ENCODE measurements around the gene ITGB4. TPM values are rescaled to one million over a fixed set of nuclear protein-coding genes. Genes with fewer than 3 reads are reported as not detected.

The ITGB4 gene
- total and polyA plus RNA-seq, 2 of the 13 experiments (the other 11 are each of a cell fraction or from before 2014, with no cell fraction given), result 6.9 to 14.5 TPM

DNA sequence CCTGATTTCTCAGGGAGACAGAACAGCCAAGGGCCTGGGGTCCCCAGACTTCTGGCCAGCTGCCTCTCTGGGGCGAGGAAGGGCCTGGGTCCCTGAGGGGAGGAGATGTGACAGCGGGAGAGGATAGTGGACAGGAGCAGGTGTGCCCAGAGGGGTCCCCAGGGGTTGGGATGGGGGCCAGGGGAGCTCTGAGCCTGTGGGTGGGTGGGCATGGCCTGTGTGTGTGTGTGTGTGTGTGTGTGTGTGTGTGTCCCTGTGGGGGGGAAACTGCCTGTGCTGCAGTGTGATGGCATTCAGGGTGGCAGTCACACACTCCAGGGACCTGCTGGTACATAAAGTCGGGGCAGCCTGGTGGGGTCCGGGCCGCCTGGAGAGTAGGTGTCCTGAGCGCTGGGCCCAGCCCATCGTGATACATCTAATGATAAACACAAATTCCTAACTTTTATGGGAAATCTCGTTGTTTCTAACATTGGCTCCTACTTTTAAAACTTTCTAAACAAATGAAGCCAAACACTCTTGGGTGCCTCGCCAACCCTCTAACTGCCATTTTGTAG is 1.4 kb downstream of the ITGB4 start:
- 81% methylated on average over 9 of the region's 9 CpGs for WGBS (ENCODE audit: low lambda C conversion rate)
- intact Hi-C loops (cut with micrococcal nuclease; ENCODE audit: unreplicated experiment) (no loop called here), in situ Hi-C loops (cut with HindIII; ENCODE audit: extremely low pct_ligation_motif_present, low pct_unique_long_range_greater_than_20kb) (no loop called here)
- Histone ChIP-seq H3K27me3 (ENCODE audit: control insufficient read depth in 1 of 2, insufficient read depth in 2 of 2, low read length in 2 of 2) (peaks cover 8 to 41% of the 10 kb centered on the region in 2 experiments; a peak in 3 of 5 replicates), H3K79me2 (ENCODE audit: insufficient read depth, low read length) (no peaks in the 10 kb centered on the region), H3K9me3 (ENCODE audit: low read length) (no peaks in the 10 kb centered on the region), H4K20me1 (ENCODE audit: insufficient read depth, low read length) (no peaks in the 10 kb centered on the region), H3K4me3 (replicated peaks in 1 of 3; ENCODE audit: insufficient read depth in 1 of 3, low read depth in 2 of 3, low read length in 3 of 3) (no peak overlapping the region), H3K4me1 (ENCODE audit: insufficient read depth, low read length) (peaks cover 32% of the 10 kb centered on the region), H2AFZ (ENCODE audit: low read length) (no peak overlapping the region), H3K4me2 (ENCODE audit: low read depth, low read length) (no peak overlapping the region; the same call in 1 of the 2 replicates), H3K27ac (ENCODE audit: extremely low read length, insufficient read depth, low read length) (no peak overlapping the region), H3K36me3 (replicated peaks in 1 of 2; ENCODE audit: control insufficient read depth in 1 of 2, insufficient read depth in 2 of 2, low read length in 2 of 2) (no peaks in the 10 kb centered on the region), H3K9ac (ENCODE audit: insufficient read depth, low read depth, low read length) (no peak overlapping the region)
- POLR2A ChIA-PET, result interaction anchor here (0.9 kb wide), 1 partner anchor 15 kb away, joined by 3 read pairs; no protein-coding TSS in a partner anchor
- no peak for DNase-seq (ENCODE audit: low spot score)
- no peak for FAIRE-seq
- BruUV-seq (replicated peaks), result no TSS peak
- CTCF ChIA-PET (ENCODE audit: low intra/inter-chr PET ratio, low total read pairs), result no interaction called here
- TF ChIP-seq ARID2 (CRISPR knock-in tag; IDR thresholded peaks at IDR 0.05; ENCODE audit: borderline replicate concordance), result no peak
- TF ChIP-seq ZNF274 (CRISPR knock-in tag; IDR thresholded peaks at IDR 0.05), result 0 out of 2 replicates have a peak, but pooled peaks have one; percentile 1
- ATAC-seq, result no peak

GRCh38 chr17:75723171-75723930 is 2.1 kb downstream of the ITGB4 start:
- peaks cover 8 to 36% of the 10 kb centered on the region in 2 experiments; a peak in 3 of 5 replicates for H3K27me3 ChIP-seq (ENCODE audit: control insufficient read depth in 1 of 2, insufficient read depth in 2 of 2, low read length in 2 of 2)
- H3K9me3 ChIP-seq (ENCODE audit: low read length), result no peaks in the 10 kb centered on the region
- DNase-seq (ENCODE audit: low spot score), result no peak
- H3K4me1 ChIP-seq (ENCODE audit: insufficient read depth, low read length), result peaks cover 32% of the 10 kb centered on the region
- no peak overlapping the region for H3K9ac ChIP-seq (ENCODE audit: insufficient read depth, low read depth, low read length)
- H3K36me3 ChIP-seq (replicated peaks in 1 of 2; ENCODE audit: control insufficient read depth in 1 of 2, insufficient read depth in 2 of 2, low read length in 2 of 2), result no peaks in the 10 kb centered on the region
- WGBS (ENCODE audit: low lambda C conversion rate), result 17% methylated on average over 18 of the region's 18 CpGs
- no peak overlapping the region for H2AFZ ChIP-seq (ENCODE audit: low read length)
- H3K79me2 ChIP-seq (ENCODE audit: insufficient read depth, low read length), result no peaks in the 10 kb centered on the region
- no TSS peak for BruUV-seq (replicated peaks)
- H3K27ac ChIP-seq (ENCODE audit: extremely low read length, insufficient read depth, low read length), result no peak overlapping the region
- CTCF ChIA-PET (ENCODE audit: low intra/inter-chr PET ratio, low total read pairs), result no interaction called here
- no peaks in the 10 kb centered on the region for H4K20me1 ChIP-seq (ENCODE audit: insufficient read depth, low read length)
- POLR2A ChIA-PET, result interaction anchor here (1.5 kb wide), 1 partner anchor 31 kb away, joined by 3 read pairs; no protein-coding TSS in a partner anchor
- H3K4me3 ChIP-seq (replicated peaks in 1 of 3; ENCODE audit: insufficient read depth in 1 of 3, low read depth in 2 of 3, low read length in 3 of 3), result peak overlapping the region in 1 of 3 experiments; percentile 35; a peak in 1 of 6 replicates
- intact Hi-C loops (cut with micrococcal nuclease; ENCODE audit: unreplicated experiment) (no loop called here), in situ Hi-C loops (cut with HindIII; ENCODE audit: extremely low pct_ligation_motif_present, low pct_unique_long_range_greater_than_20kb) (no loop called here)
- ATAC-seq, result peak; percentile 29
- peak overlapping the region; percentile 40 for H3K4me2 ChIP-seq (ENCODE audit: low read depth, low read length)
- FAIRE-seq, result no peak
- no peak for TF ChIP-seq ZNF546 (CRISPR knock-in tag; conservative IDR thresholded peaks at IDR 0.05)
- 0 out of 2 replicates have a peak, but pooled peaks have one; percentile 29 for TF ChIP-seq ATAD3A (CRISPR knock-in tag; IDR thresholded peaks at IDR 0.05)
- TF ChIP-seq ZNF276 (CRISPR knock-in tag; IDR thresholded peaks at IDR 0.05; ENCODE audit: low read depth), result no peak
- TF ChIP-seq PHF20 (CRISPR knock-in tag; IDR thresholded peaks at IDR 0.05), result no peak
- 0 out of 2 replicates have a peak, but pooled peaks have one; percentile 7 for TF ChIP-seq ZNF274 (CRISPR knock-in tag; IDR thresholded peaks at IDR 0.05)
- no peak for TF ChIP-seq ZNF7 (CRISPR knock-in tag; IDR thresholded peaks at IDR 0.05)
- TF ChIP-seq, protein P1, sequence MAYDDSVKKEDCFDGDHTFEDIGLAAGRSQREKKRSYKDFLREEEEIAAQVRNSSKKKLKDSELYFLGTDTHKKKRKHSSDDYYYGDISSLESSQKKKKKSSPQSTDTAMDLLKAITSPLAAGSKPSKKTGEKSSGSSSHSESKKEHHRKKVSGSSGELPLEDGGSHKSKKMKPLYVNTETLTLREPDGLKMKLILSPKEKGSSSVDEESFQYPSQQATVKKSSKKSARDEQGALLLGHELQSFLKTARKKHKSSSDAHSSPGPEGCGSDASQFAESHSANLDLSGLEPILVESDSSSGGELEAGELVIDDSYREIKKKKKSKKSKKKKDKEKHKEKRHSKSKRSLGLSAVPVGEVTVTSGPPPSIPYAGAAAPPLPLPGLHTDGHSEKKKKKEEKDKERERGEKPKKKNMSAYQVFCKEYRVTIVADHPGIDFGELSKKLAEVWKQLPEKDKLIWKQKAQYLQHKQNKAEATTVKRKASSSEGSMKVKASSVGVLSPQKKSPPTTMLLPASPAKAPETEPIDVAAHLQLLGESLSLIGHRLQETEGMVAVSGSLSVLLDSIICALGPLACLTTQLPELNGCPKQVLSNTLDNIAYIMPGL (CRISPR knock-in tag; IDR thresholded peaks at IDR 0.05; ENCODE audit: borderline replicate concordance in 1 of 2, low read depth in 1 of 2), result no peak
- no peak for TF ChIP-seq JDP2 (CRISPR knock-in tag; IDR thresholded peaks at IDR 0.05; ENCODE audit: borderline replicate concordance)
- TF ChIP-seq ZNF816 (CRISPR knock-in tag; IDR thresholded peaks at IDR 0.05; ENCODE audit: borderline replicate concordance), result no peak
- no peak for TF ChIP-seq ZNF674 (CRISPR knock-in tag; IDR thresholded peaks at IDR 0.05; ENCODE audit: low read depth)
- TF ChIP-seq ZFP90 (CRISPR knock-in tag; IDR thresholded peaks at IDR 0.05; ENCODE audit: borderline replicate concordance), result no peak
- no peak for TF ChIP-seq SOX5 (CRISPR knock-in tag; IDR thresholded peaks at IDR 0.05; ENCODE audit: borderline replicate concordance)
